GM18909 (cell line): Measurements from ENCODE around the gene SOCS1.

Experiments used
- ATAC-seq: cut with Tn5 transposase; IDR thresholded peaks from one replicate; pipeline ENCODE4 v1.9.1; 2021; ENCODE audit warnings: mild to moderate bottlenecking; ENCODE audit not compliant: unreplicated experiment, poor library complexity

The SOCS1 gene

GRCh38 chr16:11210260-11210659 is 45.7 kb downstream of the SOCS1 start:
- no peak for ATAC-seq

GRCh38 chr16:11208916-11209665 is 46.9 kb downstream of the SOCS1 start:
- no peak for ATAC-seq

- ATAC-seq, result no peak
Observed at GRCh38 chr16:11207646-11208045, 48.4 kb downstream of the SOCS1 start.

DNA sequence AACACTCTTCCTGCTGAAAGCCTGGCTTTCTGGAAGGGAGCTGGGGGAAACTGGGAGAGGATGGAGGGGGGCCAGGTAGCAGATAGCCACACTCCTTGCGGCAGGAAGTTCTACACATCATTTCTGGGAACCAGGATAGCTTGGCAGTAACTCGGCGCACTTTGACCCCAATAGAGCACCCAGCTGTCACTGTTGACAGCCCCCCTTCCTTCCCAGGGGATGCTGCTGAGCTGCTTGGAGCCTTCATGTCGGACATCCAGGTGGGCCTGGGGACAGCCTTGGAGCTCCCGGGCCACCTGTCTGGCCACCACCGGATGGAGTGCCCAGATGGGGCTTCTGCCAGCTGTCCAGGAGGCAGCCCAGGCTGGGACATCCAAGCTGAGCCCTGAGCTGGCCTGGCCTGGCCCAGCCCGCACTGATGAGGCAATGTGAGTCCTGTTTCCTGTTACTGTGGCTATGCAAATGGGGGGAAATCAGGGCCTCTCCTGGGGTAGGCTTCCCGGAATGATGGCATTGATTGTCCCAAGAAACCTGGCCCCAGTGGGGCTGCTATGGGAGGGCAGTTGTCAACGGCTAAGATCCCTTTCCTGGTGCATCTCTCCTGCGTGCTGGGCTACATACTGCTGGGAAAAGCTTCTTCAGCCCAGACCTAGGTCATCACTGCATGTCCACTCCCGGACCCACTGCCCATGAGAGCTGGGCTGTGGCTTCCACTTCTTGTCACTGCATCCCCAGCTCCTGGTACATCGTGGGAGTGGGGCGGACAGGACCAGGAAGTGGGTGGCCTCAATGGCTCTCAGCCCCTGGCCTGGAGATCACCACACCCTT is 50.0 kb downstream of the SOCS1 start:
- ATAC-seq, result no peak

GRCh38 chr16:11205065-11205699 is 50.8 kb downstream of the SOCS1 start:
- no peak for ATAC-seq

- no peak for ATAC-seq
Observed at GRCh38 chr16:11204513-11205047, 51.4 kb downstream of the SOCS1 start.
